Activated T-helper 1 cell treated with anti-CD3 and anti-CD28 coated beads, Interleukin-12 subunit alpha, Interleukin-12 subunit beta, Interleukin-2, Interleukin-4 antibody, amounts not matched to agents 30 ng/mL and 10 ng/mL and 1 ng/mL, durations not matched to agents 14 hours and 24 hours and 36 hours (primary cell): Measurements from ENCODE around the gene SERTAD1. TPM values are rescaled to one million over a fixed set of nuclear protein-coding genes. Genes with fewer than 3 reads are reported as not detected.
A peak's percentile ranks its signal among the peaks of the same experiment; 100 is the strongest.
"Not testable (repeated sequence)": the region's sequence is repeated elsewhere in the genome, so short reads cannot be mapped to it uniquely, and the experiment has no call there.

Experiments used
- DNase-seq: peaks from one replicate; pipeline ENCODE4 v3.0.0; 2021; ENCODE audit warnings: low spot score
- H3K27ac Mint-ChIP-seq: one replicate; pipeline ENCODE4 v1.8.0; 2021; ENCODE audit warnings: mild to moderate bottlenecking, mixed read lengths
- H3K27me3 Mint-ChIP-seq: one replicate; pipeline ENCODE4 v1.8.0; 2022; ENCODE audit warnings: mild to moderate bottlenecking, moderate library complexity, mixed read lengths; ENCODE audit not compliant: insufficient read depth
- H3K36me3 Mint-ChIP-seq: one replicate; pipeline ENCODE4 v1.8.0; 2021; ENCODE audit warnings: low read depth, mixed read lengths
- H3K4me1 Mint-ChIP-seq: one replicate; pipeline ENCODE4 v1.8.0; 2021; ENCODE audit warnings: low read depth, mixed read lengths
- H3K4me3 Mint-ChIP-seq: one replicate; pipeline ENCODE4 v1.8.0; 2021; ENCODE audit warnings: mild to moderate bottlenecking, moderate library complexity, mixed read lengths
- H3K9me3 Mint-ChIP-seq: one replicate; pipeline ENCODE4 v1.8.0; 2021; ENCODE audit warnings: mixed read lengths
- intact Hi-C: fragments of 100-400 bp; cut with micrococcal nuclease; formaldehyde crosslinking; loops from one replicate; pipeline ENCODE4 v1.15.1; 2024
- total RNA-seq: library from RNA; stranded (reverse); gene quantifications from 2 replicates; pipeline ENCODE4 v1.2.3, GENCODE V29; 2022

SERTAD1 gene
- total RNA-seq, 1 donor from 2014 or later, result 18.3 TPM

DNA sequence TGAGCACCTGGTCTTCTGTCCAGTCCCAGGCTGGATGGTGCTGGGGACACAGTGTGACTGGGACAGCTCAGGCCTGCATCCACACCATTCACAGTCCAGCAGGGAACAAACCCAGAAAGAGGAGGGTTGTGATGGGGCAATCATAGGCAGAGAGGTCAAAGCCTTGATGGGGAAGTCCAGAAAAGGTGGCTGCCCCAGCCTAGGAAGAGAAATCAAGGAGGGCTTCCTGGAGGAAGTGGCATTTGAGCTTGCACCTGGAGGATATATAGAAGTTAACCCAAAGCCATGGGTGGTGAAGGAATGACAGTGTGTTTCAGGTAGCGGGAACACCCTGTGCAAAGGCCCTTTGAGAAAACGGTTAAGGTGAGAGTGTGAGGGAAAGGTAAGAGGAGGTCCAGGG lies 10.0 kb downstream of the SERTAD1 start:
- Mint-ChIP-seq H3K27me3 (peaks cover 3% of the 10 kb centered on the region), H3K36me3 (peaks cover 2% of the 10 kb centered on the region), H3K4me3 (no peak overlapping the region), H3K27ac (no peak overlapping the region), H3K4me1 (peaks cover 19% of the 10 kb centered on the region), H3K9me3 (no peaks in the 10 kb centered on the region)
- intact Hi-C loops, result no loop called here
- DNase-seq, result no peak

DNA sequence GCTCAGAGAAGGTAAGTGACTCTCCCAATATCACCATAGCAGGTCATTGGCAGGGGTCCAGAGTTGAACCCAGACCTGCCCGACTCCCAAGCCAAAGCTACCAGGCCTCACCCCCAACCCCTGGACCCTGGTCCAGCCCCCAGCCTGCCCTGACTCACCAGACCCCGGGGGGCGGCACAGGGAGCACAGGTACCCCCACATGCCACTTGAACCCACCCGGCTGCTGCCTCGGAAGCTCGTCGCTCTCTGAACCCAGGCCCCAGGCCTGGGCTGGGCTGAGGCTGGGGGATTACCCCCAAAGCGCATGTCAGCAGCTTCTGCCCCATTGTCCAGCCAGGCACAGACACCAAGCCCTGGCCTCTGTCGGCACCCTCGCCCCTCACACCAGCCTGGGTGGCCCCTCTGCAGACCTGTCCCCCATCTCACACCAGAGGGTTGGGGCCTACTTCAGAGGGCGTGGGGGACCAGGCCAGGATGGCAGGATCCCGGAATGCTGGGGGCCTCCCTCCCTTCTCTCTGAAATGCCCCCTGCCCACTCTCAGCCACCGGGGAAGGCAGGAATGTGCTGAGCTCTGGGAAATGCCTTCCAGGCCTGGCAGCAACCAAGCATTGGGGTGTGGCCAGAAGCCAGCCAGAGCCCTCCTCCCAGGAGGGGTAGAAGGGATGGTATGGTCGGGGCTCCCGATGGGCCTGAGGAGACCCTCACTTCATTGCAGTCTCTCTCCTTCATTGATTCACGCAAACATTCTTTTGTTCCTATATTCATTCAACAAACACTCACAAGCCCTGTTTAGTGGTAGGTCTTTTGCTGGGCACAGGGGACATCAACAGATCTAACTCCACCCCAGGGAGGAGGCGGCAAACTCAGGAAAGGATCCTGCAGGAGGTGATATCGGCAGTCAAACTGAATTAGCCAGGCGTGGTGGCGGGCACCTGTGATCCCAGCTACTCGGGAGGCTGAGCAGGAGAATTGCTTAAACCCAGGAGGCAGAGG lies 11.0 kb downstream of the SERTAD1 start:
- no peak overlapping the region for H3K27ac Mint-ChIP-seq
- DNase-seq, result no peak
- peaks cover 17% of the 10 kb centered on the region for H3K4me1 Mint-ChIP-seq
- intact Hi-C loops, result no loop called here
- H3K36me3 Mint-ChIP-seq, result no peaks in the 10 kb centered on the region
- peaks cover 3% of the 10 kb centered on the region for H3K27me3 Mint-ChIP-seq
- no peaks in the 10 kb centered on the region for H3K9me3 Mint-ChIP-seq
- no peak overlapping the region for H3K4me3 Mint-ChIP-seq

DNA sequence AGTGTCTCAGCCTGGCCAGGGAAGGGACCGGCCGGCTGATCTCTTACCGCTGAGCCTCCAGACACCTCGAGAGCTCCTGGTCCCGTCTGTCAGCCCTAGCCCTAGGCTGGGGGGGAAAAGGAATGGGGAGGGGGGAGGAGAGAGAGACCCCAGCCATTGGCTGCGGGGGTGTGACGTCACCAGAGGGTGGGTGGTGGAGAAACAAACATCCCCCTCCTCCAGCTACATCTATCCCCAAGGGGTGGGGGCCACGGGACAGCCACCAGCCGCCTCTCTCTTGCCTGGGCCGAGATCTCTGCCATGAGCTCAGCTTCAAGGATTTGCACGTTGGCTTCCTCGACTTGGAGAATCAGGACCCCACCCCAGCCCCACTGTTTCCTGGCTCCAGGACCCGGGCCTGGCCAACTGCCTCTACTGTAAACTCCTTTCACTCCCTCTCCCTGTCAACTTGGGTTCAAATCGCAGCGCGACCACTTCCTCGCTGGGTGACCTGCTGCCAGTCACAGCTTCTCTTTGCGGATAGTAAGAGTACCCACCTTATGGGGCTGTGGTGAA lies 12.4 kb downstream of the SERTAD1 start, which contains the start of gene PRX:
TSS of gene PRX (minus strand) at position 88 of the 555 bp plus-strand sequence. CDS start 5,446 bp downstream, outside the sequence.
- Mint-ChIP-seq H3K36me3 (no peaks in the 10 kb centered on the region), H3K27ac (no peak within 1 kb of the TSS), H3K4me1 (peaks cover 14% of the 10 kb centered on the region), H3K27me3 (peaks cover 3% of the 10 kb centered on the region), H3K9me3 (no peaks in the 10 kb centered on the region), H3K4me3 (no peak within 1 kb of the TSS)
- intact Hi-C loops, result no loop called here
- no peak for DNase-seq

DNA sequence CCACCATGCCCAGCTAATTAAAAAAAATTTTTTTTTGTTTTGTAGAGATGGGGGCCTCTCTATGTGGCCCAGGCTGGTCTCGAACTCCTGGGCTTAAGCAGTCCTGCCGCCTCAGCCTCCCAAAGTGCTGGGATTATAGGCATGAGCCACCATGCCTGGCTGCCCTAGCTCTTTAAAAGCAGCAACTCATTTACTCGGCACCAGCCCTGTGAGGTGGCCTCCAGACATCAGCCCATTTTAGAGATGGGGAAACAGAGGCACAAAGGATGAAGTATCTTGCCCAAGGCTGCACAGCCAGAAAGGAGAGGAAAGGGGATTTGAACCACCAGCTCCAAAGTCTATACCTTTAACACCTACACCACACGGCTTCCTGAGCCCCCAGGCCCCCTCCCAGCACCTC lies 12.9 kb downstream of the SERTAD1 start:
- Mint-ChIP-seq H3K4me3 (no peak overlapping the region), H3K4me1 (peaks cover 14% of the 10 kb centered on the region), H3K36me3 (no peaks in the 10 kb centered on the region), H3K27me3 (peaks cover 3% of the 10 kb centered on the region), H3K9me3 (no peaks in the 10 kb centered on the region), H3K27ac (no peak overlapping the region)
- intact Hi-C loops, result no loop called here
- DNase-seq, result no peak

DNA sequence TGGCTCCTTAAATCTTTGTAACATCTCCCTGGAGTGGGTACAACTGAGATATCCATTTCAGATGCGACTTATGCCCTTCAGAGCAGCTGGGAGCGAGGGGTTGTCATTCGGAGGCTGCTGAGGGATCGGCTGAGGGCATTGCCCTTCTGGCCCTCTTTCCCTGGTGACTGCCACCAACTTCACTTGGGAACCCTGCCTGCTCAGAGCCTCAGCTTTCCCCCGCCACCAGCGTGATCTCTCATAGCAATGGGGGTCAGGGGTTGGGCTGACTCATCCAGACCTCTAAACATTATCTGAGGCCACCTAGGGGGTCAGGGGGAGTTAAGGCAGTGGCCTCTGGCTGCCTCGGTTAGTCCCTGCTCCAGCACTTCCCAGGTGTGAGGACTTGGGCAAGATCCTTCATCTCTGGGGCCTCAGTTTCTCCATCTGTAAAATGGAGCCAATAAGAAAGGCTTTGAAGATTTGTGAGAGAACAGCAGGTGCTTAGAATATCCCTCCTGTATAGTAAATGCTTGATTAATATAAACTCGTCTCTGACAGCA lies 13.8 kb downstream of the SERTAD1 start:
- DNase-seq, result no peak
- Mint-ChIP-seq H3K4me1 (peaks cover 11% of the 10 kb centered on the region), H3K27ac (no peak overlapping the region), H3K27me3 (peaks cover 3% of the 10 kb centered on the region), H3K4me3 (no peak overlapping the region), H3K36me3 (no peaks in the 10 kb centered on the region), H3K9me3 (no peaks in the 10 kb centered on the region)
- intact Hi-C loops, result no loop called here

DNA sequence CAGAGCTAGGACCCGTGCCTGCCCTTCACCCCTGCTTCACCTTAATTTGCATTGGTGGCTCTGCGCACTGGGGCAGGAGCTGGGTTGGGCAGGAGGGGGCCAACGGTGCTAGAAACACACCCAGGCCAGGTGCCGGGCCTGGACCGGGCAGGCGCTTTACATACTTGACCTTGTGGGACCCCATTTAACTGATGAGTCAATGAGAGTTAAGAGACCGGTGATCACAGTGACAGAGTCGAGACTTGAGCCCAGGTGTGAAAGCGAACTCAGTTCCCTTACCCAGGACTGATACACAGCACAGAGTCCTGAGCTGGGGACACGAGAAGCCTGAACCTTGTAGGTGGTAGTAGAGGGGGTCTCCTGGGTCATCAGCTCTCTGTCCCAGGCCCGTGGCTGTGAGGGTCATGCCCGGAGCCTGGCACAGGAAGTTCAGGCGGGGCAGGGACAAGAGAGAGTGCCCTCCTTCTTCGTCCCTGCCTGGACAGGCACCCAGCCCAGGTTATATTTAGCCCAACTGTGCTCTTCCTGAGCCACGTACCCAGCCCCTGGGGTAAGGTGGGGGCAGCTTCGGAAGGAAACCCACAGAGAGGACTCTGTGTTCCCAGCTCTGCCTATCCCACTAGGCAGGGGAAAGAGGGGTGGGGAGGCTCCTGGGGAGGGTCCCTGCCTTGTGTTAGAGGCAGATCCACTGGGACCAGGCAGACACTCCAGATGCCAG lies 14.5 kb downstream of the SERTAD1 start:
- Mint-ChIP-seq H3K27me3 (peaks cover 3% of the 10 kb centered on the region), H3K27ac (no peak overlapping the region), H3K4me1 (peaks cover 7% of the 10 kb centered on the region), H3K9me3 (no peaks in the 10 kb centered on the region), H3K36me3 (no peaks in the 10 kb centered on the region), H3K4me3 (no peak overlapping the region)
- no peak for DNase-seq
- intact Hi-C loops, result no loop called here

DNA sequence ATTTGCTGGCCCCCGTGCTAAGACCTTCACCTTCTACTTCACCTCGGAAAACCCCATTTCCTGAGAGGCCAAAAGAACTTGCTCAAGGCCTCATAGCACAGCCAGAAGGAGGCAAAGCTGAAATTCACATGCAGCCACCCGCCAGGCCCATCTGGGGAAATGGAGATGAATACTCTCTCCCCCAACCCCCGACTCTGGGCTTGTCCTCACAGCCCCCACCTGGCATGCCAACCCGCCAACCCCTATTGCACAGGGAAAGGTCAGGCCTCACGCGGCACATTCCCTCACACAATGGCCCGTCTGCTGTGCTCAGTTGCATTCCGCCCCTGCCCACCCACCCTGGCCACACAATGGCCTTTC lies 15.8 kb downstream of the SERTAD1 start:
- Mint-ChIP-seq H3K4me3 (no peak overlapping the region), H3K27ac (no peak overlapping the region), H3K4me1 (no peaks in the 10 kb centered on the region), H3K9me3 (no peaks in the 10 kb centered on the region), H3K27me3 (peaks cover 3% of the 10 kb centered on the region), H3K36me3 (no peaks in the 10 kb centered on the region)
- no peak for DNase-seq
- intact Hi-C loops, result no loop called here

DNA sequence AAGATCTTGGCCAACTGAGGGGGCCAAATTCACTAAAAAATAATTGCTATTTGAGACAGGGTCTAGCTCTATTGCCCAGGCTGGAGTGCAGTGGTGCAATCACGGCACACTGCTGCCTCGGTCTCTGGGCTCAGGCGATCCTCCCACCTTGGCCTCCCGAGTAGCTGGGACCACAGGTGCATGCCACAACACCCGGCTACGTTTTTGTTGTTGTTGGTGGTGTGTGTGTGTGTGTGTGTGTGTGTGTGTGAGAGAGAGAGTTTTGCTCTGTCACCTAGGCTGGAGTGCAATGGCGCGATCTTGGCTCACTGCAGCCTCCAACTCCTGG lies 17.2 kb downstream of the SERTAD1 start:
- H3K27ac Mint-ChIP-seq, H3K27me3 Mint-ChIP-seq, DNase-seq, intact Hi-C loops, H3K9me3 Mint-ChIP-seq, H3K4me1 Mint-ChIP-seq, H3K4me3 Mint-ChIP-seq, H3K36me3 Mint-ChIP-seq: not testable (repeated sequence)

DNA sequence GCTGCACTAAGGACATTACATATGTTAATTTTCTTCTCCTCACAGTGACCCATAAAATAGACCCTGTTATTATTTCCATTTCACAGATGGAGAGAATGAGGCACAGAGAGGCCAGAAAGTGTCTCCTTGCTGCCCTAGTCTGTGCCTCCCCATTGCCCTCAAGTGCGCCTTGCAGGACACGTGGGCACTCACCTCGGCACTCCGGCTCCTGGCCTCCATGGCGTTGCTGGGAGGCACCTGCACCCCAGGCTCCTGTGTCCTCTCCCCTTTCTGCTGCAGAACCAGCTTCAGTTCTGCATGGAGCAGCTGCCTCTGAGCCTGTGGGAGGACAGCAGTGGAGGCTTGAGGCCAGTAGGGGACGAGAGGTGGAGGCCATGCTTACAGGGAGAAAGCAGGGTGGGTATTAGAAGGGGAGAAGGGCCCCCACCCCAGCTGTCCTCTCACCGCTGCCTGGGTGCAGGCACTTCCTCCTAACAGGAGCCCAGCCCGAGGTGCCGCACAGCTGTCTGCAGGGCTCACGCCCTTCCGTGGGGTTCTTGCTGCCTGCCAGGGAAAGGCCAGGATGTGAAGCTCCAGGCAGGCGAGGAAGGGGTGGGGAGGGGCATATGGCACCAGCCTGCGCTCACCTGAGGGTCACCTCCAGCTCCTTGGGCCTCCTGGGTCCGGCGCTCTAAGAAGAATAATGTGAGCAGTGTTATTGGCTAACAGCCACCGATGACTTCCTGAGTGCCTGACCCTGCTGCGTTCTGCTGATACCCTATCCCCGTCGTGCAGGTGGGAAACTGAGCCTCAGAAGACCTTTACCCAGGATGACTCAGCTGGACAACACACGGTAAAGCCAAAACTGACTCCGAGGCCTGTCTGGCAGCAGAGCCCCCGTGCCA lies 17.8 kb downstream of the SERTAD1 start:
- H3K27ac Mint-ChIP-seq, result no peak overlapping the region
- H3K9me3 Mint-ChIP-seq, result no peaks in the 10 kb centered on the region
- no peak overlapping the region for H3K4me3 Mint-ChIP-seq
- intact Hi-C loops, result no loop called here
- no peak for DNase-seq
- no peaks in the 10 kb centered on the region for H3K36me3 Mint-ChIP-seq
- H3K4me1 Mint-ChIP-seq, result peaks cover 10% of the 10 kb centered on the region
- H3K27me3 Mint-ChIP-seq, result no peaks in the 10 kb centered on the region

DNA sequence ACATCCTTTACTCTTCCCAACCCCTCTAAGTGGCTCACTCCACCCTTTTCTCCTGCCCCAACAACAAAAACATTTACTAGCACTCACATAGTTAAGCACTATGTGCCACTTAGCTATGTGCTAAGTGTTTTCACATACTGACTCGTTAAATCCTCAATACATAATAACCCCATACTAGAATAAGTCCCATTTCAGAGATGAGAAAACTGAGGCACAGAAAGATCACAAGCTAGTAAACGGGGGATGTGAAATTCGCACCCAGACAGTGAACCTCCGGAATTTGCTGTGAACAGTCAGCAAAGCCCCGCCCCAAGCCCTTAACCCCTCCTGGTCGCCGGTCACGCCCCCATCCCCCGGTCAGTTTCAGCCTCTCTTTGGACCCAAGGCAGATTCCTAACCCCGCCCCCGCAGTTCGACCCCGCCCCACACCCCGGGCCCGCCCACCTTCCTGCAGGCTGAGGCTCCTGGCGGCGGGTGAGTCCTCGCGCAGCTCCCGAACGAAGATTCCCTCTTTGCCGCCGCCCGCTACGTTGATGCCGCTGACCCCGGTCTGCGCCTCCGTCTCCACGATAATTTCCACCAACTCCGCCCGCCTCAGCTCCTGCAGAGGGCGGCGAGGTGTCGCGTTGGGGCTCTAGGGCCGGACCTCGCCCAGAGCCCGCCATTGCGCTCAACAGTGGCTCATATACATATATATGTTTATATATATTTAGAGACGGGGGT lies 22.4 kb downstream of the SERTAD1 start:
- Mint-ChIP-seq H3K27ac (peak overlapping the region; percentile 72), H3K4me1 (peaks cover 21% of the 10 kb centered on the region), H3K9me3 (no peaks in the 10 kb centered on the region), H3K27me3 (peaks cover 7% of the 10 kb centered on the region), H3K36me3 (no peaks in the 10 kb centered on the region), H3K4me3 (peak overlapping the region; percentile 83)
- intact Hi-C loops, result loop anchor here (1.0 to 5.0 kb wide), 5 partner anchors 18 to 347 kb away; partner anchors contain the start of genes ACTMAP, AKT2, C19orf47 and PLD3
- peak; percentile 80 for DNase-seq

DNA sequence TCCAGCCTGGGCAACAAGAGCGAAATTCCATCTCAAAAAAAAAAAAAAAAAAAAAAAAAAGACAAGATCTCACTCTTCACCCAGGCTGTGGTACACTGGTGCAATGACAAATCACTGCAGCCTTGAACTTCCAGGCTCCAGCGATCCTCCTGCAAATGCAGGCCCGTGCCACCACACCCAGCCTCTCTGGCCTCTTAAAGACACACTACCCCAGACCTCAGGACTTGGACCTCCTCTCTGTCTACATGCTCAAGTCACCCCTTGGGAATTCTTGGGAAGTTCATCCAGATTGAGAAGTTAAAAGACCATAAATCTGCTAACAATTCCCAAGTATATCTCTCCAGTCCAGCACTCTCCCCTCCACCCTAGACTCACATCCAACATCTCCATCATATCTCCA lies 25.2 kb downstream of the SERTAD1 start:
- peaks cover 21% of the 10 kb centered on the region for H3K4me1 Mint-ChIP-seq
- DNase-seq, result no peak
- no peaks in the 10 kb centered on the region for H3K9me3 Mint-ChIP-seq
- no peak overlapping the region for H3K27ac Mint-ChIP-seq
- no peaks in the 10 kb centered on the region for H3K36me3 Mint-ChIP-seq
- intact Hi-C loops, result loop anchor here (5.0 kb wide), 2 partner anchors 93 to 113 kb away; partner anchors contain the start of gene AKT2
- H3K27me3 Mint-ChIP-seq, result peaks cover 7% of the 10 kb centered on the region
- H3K4me3 Mint-ChIP-seq, result no peak overlapping the region
